Sigmoid colon (tissue), 4 donors: ENCODE data around the gene ZMYND19.

Experiments used
- CTCF ChIP-seq, 4 experiments: fragments of 450-650 bp in 3 of 4; fragments of 200-600 bp in 1 of 4; IDR thresholded peaks; one replicate each; pipeline ENCODE4 v1.5.1; 2016 to 2019; ENCODE audit warnings: antibody characterized with exemption in 4 of 4, mild to moderate bottlenecking in 3 of 4, moderate library complexity in 2 of 4
- EP300 ChIP-seq, 4 donors: sonication (generic); formaldehyde crosslinking; IDR thresholded peaks; one replicate each; pipeline ENCODE4 v1.6.1; 2017; ENCODE audit warnings: antibody characterized with exemption in 4 of 4
- POLR2AphosphoS5 ChIP-seq, 4 donors: sonication (generic); formaldehyde crosslinking; IDR thresholded peaks; one replicate each; pipeline ENCODE4 v1.6.1; 2017; ENCODE audit warnings: antibody characterized with exemption in 4 of 4

- TF ChIP-seq EP300 (IDR thresholded peaks at IDR 0.05) = no peak
- no peak for TF ChIP-seq CTCF (IDR thresholded peaks at IDR 0.05)
- no peak for TF ChIP-seq POLR2AphosphoS5 (IDR thresholded peaks at IDR 0.05)
Observed at GRCh38 chr9:137544176-137544760, 46.0 kb downstream of the ZMYND19 start.
